ENCODE data around the gene ARMH3. TPM values are rescaled to one million over a fixed set of nuclear protein-coding genes. Genes with fewer than 3 reads are reported as not detected.

The ARMH3 gene
- total and polyA plus RNA-seq, 2 donors: 8.7 to 18.2 TPM

GRCh38 chr10:101889256-101890210 is 166.4 kb downstream of the ARMH3 start:
- no peak overlapping the region for H3K4me3 ChIP-seq (ENCODE audit: low read length in 2 of 2)
- H3K36me3 ChIP-seq (ENCODE audit: control insufficient read depth in 2 of 2, insufficient read depth in 2 of 2, low read length in 1 of 2): peaks cover 2 to 5% of the 10 kb centered on the region in 2 donors
- WGBS: 85% methylated on average over 5 of the region's 5 CpGs
- H3K9me3 ChIP-seq (ENCODE audit: control insufficient read depth in 2 of 2, insufficient read depth in 1 of 2, low read length in 1 of 2): no peaks in the 10 kb centered on the region
- peak in 7 of 9 donors; percentile 57 to 86 (median 69) for DNase-seq (ENCODE audit: low read depth in 6 of 9, low spot score in 9 of 9)
- H3K27me3 ChIP-seq (ENCODE audit: control insufficient read depth in 2 of 2, insufficient read depth in 1 of 2, low read length in 1 of 2): no peaks in the 10 kb centered on the region
- no peak overlapping the region for H3K27ac ChIP-seq (ENCODE audit: low read depth in 1 of 2, low read length in 1 of 2)
- H3K4me1 ChIP-seq (ENCODE audit: control insufficient read depth in 2 of 2, insufficient read depth in 2 of 2, low read length in 2 of 2): no peaks in the 10 kb centered on the region

DNA sequence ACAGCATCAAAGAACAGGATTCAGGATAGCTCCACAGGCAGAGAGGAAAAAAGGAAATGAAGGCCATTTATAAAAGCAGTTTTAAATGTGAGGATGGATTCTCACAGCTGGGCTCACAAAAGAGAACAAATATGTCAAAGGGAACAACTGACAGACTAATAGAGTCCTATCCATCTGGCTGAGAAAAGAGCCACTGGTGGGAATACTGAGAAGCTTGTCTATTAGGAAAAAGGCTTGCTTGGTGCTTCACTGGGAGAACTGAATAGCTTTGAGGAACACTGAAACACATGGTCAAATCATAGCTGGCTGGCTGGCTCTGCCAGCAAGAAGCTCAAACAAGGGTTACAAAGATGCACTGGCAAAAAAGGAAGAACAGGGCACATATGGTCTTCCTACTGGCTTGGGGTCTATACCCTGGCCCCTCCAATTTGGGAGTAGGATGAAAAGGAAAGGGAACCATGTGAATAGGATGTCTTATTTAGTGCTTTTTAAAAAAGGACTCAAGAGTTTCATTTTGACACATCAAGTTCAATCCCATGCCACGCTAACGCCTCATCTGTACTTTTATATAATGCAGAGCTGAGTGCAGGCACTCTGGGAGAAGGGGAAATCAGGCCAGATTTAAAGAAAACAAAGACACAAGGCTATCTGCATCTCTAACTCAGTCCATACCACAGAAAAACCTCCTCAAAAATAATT is 167.6 kb downstream of the ARMH3 start:
- DNase-seq (ENCODE audit: low read depth in 6 of 9, low spot score in 9 of 9): no peak
- Histone ChIP-seq H3K4me1 (ENCODE audit: control insufficient read depth in 2 of 2, insufficient read depth in 2 of 2, low read length in 2 of 2) (no peaks in the 10 kb centered on the region), H3K36me3 (ENCODE audit: control insufficient read depth in 2 of 2, insufficient read depth in 2 of 2, low read length in 1 of 2) (peaks cover 2 to 5% of the 10 kb centered on the region in 2 donors), H3K4me3 (ENCODE audit: low read length in 2 of 2) (no peak overlapping the region), H3K27ac (ENCODE audit: low read depth in 1 of 2, low read length in 1 of 2) (no peak overlapping the region), H3K27me3 (ENCODE audit: control insufficient read depth in 2 of 2, insufficient read depth in 1 of 2, low read length in 1 of 2) (no peaks in the 10 kb centered on the region), H3K9me3 (ENCODE audit: control insufficient read depth in 2 of 2, insufficient read depth in 1 of 2, low read length in 1 of 2) (no peaks in the 10 kb centered on the region)
- WGBS: 94% methylated on average over 2 of the region's 2 CpGs

GRCh38 chr10:101887775-101888174 is 168.2 kb downstream of the ARMH3 start:
- 93% methylated on average over 5 of the region's 5 CpGs for WGBS
- Histone ChIP-seq H3K27ac (ENCODE audit: low read depth in 1 of 2, low read length in 1 of 2) (no peak overlapping the region), H3K4me1 (ENCODE audit: control insufficient read depth in 2 of 2, insufficient read depth in 2 of 2, low read length in 2 of 2) (no peaks in the 10 kb centered on the region), H3K27me3 (ENCODE audit: control insufficient read depth in 2 of 2, insufficient read depth in 1 of 2, low read length in 1 of 2) (no peaks in the 10 kb centered on the region), H3K36me3 (ENCODE audit: control insufficient read depth in 2 of 2, insufficient read depth in 2 of 2, low read length in 1 of 2) (peaks cover 2 to 5% of the 10 kb centered on the region in 2 donors), H3K9me3 (ENCODE audit: control insufficient read depth in 2 of 2, insufficient read depth in 1 of 2, low read length in 1 of 2) (no peaks in the 10 kb centered on the region), H3K4me3 (ENCODE audit: low read length in 2 of 2) (no peak overlapping the region)
- DNase-seq (ENCODE audit: low read depth in 6 of 9, low spot score in 9 of 9): no peak

DNA sequence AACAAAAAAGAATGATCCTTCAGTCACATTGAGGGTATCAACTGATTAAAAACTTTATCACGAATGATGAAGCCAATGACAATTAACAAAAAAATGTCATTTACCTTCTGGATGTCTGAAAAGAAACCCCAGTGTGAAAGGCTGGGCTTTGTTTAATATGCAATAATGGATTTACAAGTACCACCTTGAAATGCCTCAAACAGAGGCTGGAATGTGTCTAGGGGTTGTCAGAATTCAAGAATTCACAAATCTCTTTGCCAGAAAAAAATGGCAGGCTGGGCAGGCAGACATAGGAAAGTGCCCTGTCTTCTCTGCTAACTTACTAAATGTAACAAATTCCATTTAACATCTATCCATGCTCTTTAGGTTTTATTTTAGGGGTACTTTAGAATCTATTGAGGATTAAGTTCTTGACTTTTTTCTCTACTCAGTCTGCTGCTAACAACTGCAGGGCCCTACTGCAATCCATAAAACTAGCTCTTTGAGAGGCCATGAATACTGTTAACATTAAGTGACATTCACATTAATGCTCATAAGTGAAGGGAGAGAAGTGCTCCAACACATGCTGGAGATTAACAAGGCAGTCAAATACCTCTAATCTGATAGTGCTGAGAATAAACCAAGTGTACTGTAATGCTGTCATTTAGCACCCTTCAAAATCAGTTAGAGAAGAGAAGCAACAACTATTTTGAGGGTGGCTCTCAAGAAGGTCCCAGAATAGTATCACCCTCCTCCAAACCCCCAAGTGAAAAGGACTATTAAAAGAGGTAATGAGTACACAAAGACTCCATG is 169.3 kb downstream of the ARMH3 start:
- WGBS: 95% methylated on average over 1 of the region's 1 CpG
- Histone ChIP-seq H3K27ac (ENCODE audit: low read depth in 1 of 2, low read length in 1 of 2) (no peak overlapping the region), H3K4me1 (ENCODE audit: control insufficient read depth in 2 of 2, insufficient read depth in 2 of 2, low read length in 2 of 2) (no peaks in the 10 kb centered on the region), H3K9me3 (ENCODE audit: control insufficient read depth in 2 of 2, insufficient read depth in 1 of 2, low read length in 1 of 2) (no peaks in the 10 kb centered on the region), H3K27me3 (ENCODE audit: control insufficient read depth in 2 of 2, insufficient read depth in 1 of 2, low read length in 1 of 2) (no peaks in the 10 kb centered on the region), H3K4me3 (ENCODE audit: low read length in 2 of 2) (no peak overlapping the region), H3K36me3 (ENCODE audit: control insufficient read depth in 2 of 2, insufficient read depth in 2 of 2, low read length in 1 of 2) (peaks cover 5% of the 10 kb centered on the region in 2 donors)
- no peak for DNase-seq (ENCODE audit: low read depth in 6 of 9, low spot score in 9 of 9)

GRCh38 chr10:101881036-101881774 is 174.8 kb downstream of the ARMH3 start:
- peaks cover 0 to 5% of the 10 kb centered on the region in 2 donors for H3K36me3 ChIP-seq (ENCODE audit: control insufficient read depth in 2 of 2, insufficient read depth in 2 of 2, low read length in 1 of 2)
- H3K27me3 ChIP-seq (ENCODE audit: control insufficient read depth in 2 of 2, insufficient read depth in 1 of 2, low read length in 1 of 2): no peaks in the 10 kb centered on the region
- no peaks in the 10 kb centered on the region for H3K9me3 ChIP-seq (ENCODE audit: control insufficient read depth in 2 of 2, insufficient read depth in 1 of 2, low read length in 1 of 2)
- WGBS: 91% methylated on average over 2 of the region's 2 CpGs
- no peaks in the 10 kb centered on the region for H3K4me1 ChIP-seq (ENCODE audit: control insufficient read depth in 2 of 2, insufficient read depth in 2 of 2, low read length in 2 of 2)
- no peak overlapping the region for H3K27ac ChIP-seq (ENCODE audit: low read depth in 1 of 2, low read length in 1 of 2)
- no peak overlapping the region for H3K4me3 ChIP-seq (ENCODE audit: low read length in 2 of 2)
- DNase-seq (ENCODE audit: low read depth in 6 of 9, low spot score in 9 of 9): no peak

DNA sequence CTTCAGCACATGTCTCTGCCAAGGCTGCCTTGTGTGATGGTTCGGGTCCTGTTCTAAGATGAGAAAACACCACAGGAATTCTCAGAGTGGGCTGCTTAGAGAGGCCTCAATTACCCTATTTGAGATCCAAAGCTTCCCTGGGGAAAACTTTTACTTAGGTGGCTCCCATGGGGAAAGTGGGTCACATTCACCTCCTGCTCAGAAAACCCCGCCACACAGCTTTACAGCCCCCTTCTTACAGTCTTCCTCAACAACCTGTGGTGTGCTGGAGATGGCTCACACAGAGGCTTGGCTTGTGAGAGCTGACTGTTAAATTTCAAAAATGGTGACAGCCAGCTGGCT is 175.8 kb downstream of the ARMH3 start:
- no peak overlapping the region for H3K4me3 ChIP-seq (ENCODE audit: low read length in 2 of 2)
- no peaks in the 10 kb centered on the region for H3K27me3 ChIP-seq (ENCODE audit: control insufficient read depth in 2 of 2, insufficient read depth in 1 of 2, low read length in 1 of 2)
- no peak for DNase-seq (ENCODE audit: low read depth in 6 of 9, low spot score in 9 of 9)
- H3K27ac ChIP-seq (ENCODE audit: low read depth in 1 of 2, low read length in 1 of 2): no peak overlapping the region
- no peaks in the 10 kb centered on the region for H3K4me1 ChIP-seq (ENCODE audit: control insufficient read depth in 2 of 2, insufficient read depth in 2 of 2, low read length in 2 of 2)
- WGBS: 97% methylated on average over 2 of the region's 2 CpGs
- peaks cover 0 to 3% of the 10 kb centered on the region in 2 donors for H3K36me3 ChIP-seq (ENCODE audit: control insufficient read depth in 2 of 2, insufficient read depth in 2 of 2, low read length in 1 of 2)
- H3K9me3 ChIP-seq (ENCODE audit: control insufficient read depth in 2 of 2, insufficient read depth in 1 of 2, low read length in 1 of 2): no peaks in the 10 kb centered on the region

DNA sequence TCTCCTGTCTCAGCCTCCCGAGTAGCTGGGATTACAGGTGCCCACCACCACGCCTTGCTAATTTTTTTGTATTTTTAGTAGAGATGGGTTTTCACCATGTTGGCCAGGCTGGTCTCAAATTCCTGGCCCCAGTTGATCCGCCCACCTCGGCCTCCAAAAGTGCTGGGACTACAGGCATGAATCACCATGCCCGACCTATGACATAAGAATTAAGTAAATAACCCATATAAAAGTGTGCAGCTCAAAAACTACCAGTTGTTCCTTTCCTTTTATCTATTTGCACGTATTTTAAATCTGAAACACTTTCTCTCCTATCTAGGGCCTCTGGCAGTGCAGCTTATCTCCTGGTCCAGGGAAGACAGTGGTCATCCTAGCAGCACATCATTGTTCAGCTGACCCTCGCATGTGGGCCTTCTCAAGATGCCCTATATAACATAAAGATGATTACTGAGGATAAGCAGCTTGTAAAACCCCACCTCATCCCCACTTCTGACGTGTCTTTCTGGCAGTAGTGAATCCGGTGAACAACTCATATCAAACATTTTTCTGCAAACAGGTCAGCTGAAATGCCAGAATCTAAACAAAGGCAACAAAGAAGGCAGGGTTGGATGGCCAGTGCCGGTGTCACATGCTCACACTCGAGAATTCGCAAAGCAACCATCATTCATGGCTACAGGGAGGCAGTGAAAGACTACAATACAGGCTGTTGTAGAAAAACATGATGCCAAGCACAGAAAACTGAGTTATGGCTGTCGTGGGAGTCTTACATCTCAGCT is 176.3 kb downstream of the ARMH3 start:
- Histone ChIP-seq H3K36me3 (ENCODE audit: control insufficient read depth in 2 of 2, insufficient read depth in 2 of 2, low read length in 1 of 2) (peaks cover 0 to 3% of the 10 kb centered on the region in 2 donors), H3K27ac (ENCODE audit: low read depth in 1 of 2, low read length in 1 of 2) (no peak overlapping the region), H3K9me3 (ENCODE audit: control insufficient read depth in 2 of 2, insufficient read depth in 1 of 2, low read length in 1 of 2) (no peaks in the 10 kb centered on the region), H3K4me1 (ENCODE audit: control insufficient read depth in 2 of 2, insufficient read depth in 2 of 2, low read length in 2 of 2) (no peaks in the 10 kb centered on the region), H3K4me3 (ENCODE audit: low read length in 2 of 2) (no peak overlapping the region), H3K27me3 (ENCODE audit: control insufficient read depth in 2 of 2, insufficient read depth in 1 of 2, low read length in 1 of 2) (no peaks in the 10 kb centered on the region)
- no peak for DNase-seq (ENCODE audit: low read depth in 6 of 9, low spot score in 9 of 9)
- 97% methylated on average over 13 of the region's 13 CpGs for WGBS

GRCh38 chr10:101878869-101879268 is 177.1 kb downstream of the ARMH3 start:
- no peak for DNase-seq (ENCODE audit: low read depth in 6 of 9, low spot score in 9 of 9)
- Histone ChIP-seq H3K4me1 (ENCODE audit: control insufficient read depth in 2 of 2, insufficient read depth in 2 of 2, low read length in 2 of 2) (no peaks in the 10 kb centered on the region), H3K27me3 (ENCODE audit: control insufficient read depth in 2 of 2, insufficient read depth in 1 of 2, low read length in 1 of 2) (no peaks in the 10 kb centered on the region), H3K36me3 (ENCODE audit: control insufficient read depth in 2 of 2, insufficient read depth in 2 of 2, low read length in 1 of 2) (peaks cover 0 to 3% of the 10 kb centered on the region in 2 donors), H3K27ac (ENCODE audit: low read depth in 1 of 2, low read length in 1 of 2) (no peak overlapping the region), H3K9me3 (ENCODE audit: control insufficient read depth in 2 of 2, insufficient read depth in 1 of 2, low read length in 1 of 2) (no peaks in the 10 kb centered on the region), H3K4me3 (ENCODE audit: low read length in 2 of 2) (no peak overlapping the region)
- 98% methylated on average over 3 of the region's 3 CpGs for WGBS
